GM23338 (cell line): ENCODE measurements around the gene CDKAL1. TPM values are rescaled to one million over a fixed set of nuclear protein-coding genes. Genes with fewer than 3 reads are reported as not detected.

Source experiments
- ATAC-seq: fragments of 200-7000 bp; cut with Tn5 transposase; 3 replicates; pipeline ENCODE4 v1.9.1; 2020
- DNase-seq: peaks from one replicate; pipeline ENCODE4 v3.0.0-alpha.2; 2015; ENCODE audit warnings: low spot score
- H2AFZ ChIP-seq: fragments of 200-600 bp; sonication (generic); 2 replicates; pipeline ENCODE4 v1.8.0; 2016; ENCODE audit warnings: antibody characterized with exemption, mild to moderate bottlenecking, moderate library complexity
- H3F3A ChIP-seq: fragments of 200-600 bp; sonication (generic); replicated peaks from 2 replicates; pipeline ENCODE4 v1.8.0; 2017; ENCODE audit warnings: antibody characterized with exemption, mixed run types, low read depth
- H3K27ac ChIP-seq: fragments of 200-600 bp; sonication (generic); 2 replicates; pipeline ENCODE4 v1.6.1; 2016; ENCODE audit warnings: low read depth
- H3K27me3 ChIP-seq: fragments of 200-600 bp; sonication (generic); 2 replicates; pipeline ENCODE4 v1.8.0; 2016; ENCODE audit warnings: mild to moderate bottlenecking, mixed run types, moderate library complexity; ENCODE audit not compliant: insufficient read depth
- H3K36me3 ChIP-seq: fragments of 200-600 bp; sonication (generic); 2 replicates; pipeline ENCODE4 v1.8.0; 2016; ENCODE audit warnings: mild to moderate bottlenecking; ENCODE audit not compliant: insufficient read depth
- H3K4me1 ChIP-seq: fragments of 200-600 bp; sonication (generic); 2 replicates; pipeline ENCODE4 v1.8.0; 2016; ENCODE audit warnings: mild to moderate bottlenecking, moderate library complexity; ENCODE audit not compliant: insufficient read depth
- H3K4me2 ChIP-seq: fragments of 200-600 bp; sonication (generic); 2 replicates; pipeline ENCODE4 v1.7.1; 2017; ENCODE audit warnings: mixed run types
- H3K4me3 ChIP-seq: fragments of 200-600 bp; sonication (generic); 2 replicates; pipeline ENCODE4 v1.6.1; 2016; ENCODE audit warnings: mixed run types
- H3K79me2 ChIP-seq: fragments of 200-600 bp; sonication (generic); replicated peaks from 2 replicates; pipeline ENCODE4 v1.8.0; 2017; ENCODE audit warnings: mild to moderate bottlenecking; ENCODE audit not compliant: insufficient read depth
- H3K9me2 ChIP-seq: fragments of 200-600 bp; sonication (generic); 2 replicates; pipeline ENCODE4 v1.8.0; 2017; ENCODE audit not compliant: insufficient read depth
- H4K20me1 ChIP-seq: fragments of 200-600 bp; sonication (generic); replicated peaks from 2 replicates; pipeline ENCODE4 v1.8.0; 2017; ENCODE audit warnings: mild to moderate bottlenecking; ENCODE audit not compliant: insufficient read depth
- H3K27ac Mint-ChIP-seq: 2 replicates; pipeline ENCODE4 v1.8.0; 2020; ENCODE audit warnings: inconsistent platforms, mild to moderate bottlenecking, moderate library complexity, mixed read lengths
- H3K27me3 Mint-ChIP-seq: 3 replicates; pipeline ENCODE4 v1.8.0; 2022; ENCODE audit warnings: low read depth, mild to moderate bottlenecking, moderate library complexity, mixed read lengths, inconsistent platforms; ENCODE audit not compliant: insufficient read depth, poor library complexity
- H3K36me3 Mint-ChIP-seq: 3 replicates; pipeline ENCODE4 v1.8.0; 2021; ENCODE audit warnings: low read depth, mild to moderate bottlenecking, inconsistent platforms, moderate library complexity, mixed read lengths
- H3K4me1 Mint-ChIP-seq: 3 replicates; pipeline ENCODE4 v1.8.0; 2020; ENCODE audit warnings: mild to moderate bottlenecking, inconsistent platforms, mixed read lengths
- H3K4me3 Mint-ChIP-seq: 3 replicates; pipeline ENCODE4 v1.8.0; 2021; ENCODE audit warnings: moderate library complexity, mild to moderate bottlenecking, inconsistent platforms, mixed read lengths
- H3K9me3 Mint-ChIP-seq: 3 replicates; pipeline ENCODE4 v1.8.0; 2020; ENCODE audit warnings: moderate library complexity, mild to moderate bottlenecking, inconsistent platforms, mixed read lengths
- CREB1 ChIP-seq: fragments of 250-450 bp; sonication (Bioruptor Pico); IDR thresholded peaks from 2 replicates; pipeline ENCODE4 v1.5.0; 2020; ENCODE audit warnings: low read depth, mild to moderate bottlenecking, moderate library complexity
- EZH2 ChIP-seq: fragments of 200-600 bp; sonication (generic); IDR thresholded peaks from one replicate; pipeline ENCODE4 v1.8.0; 2017; ENCODE audit warnings: antibody characterized with exemption, mild to moderate bottlenecking, low read depth; ENCODE audit not compliant: unreplicated experiment
- EZH2phosphoT487 ChIP-seq: fragments of 200-600 bp; sonication (generic); IDR thresholded peaks from one replicate; pipeline ENCODE4 v1.8.1; 2018; ENCODE audit warnings: antibody characterized with exemption; ENCODE audit not compliant: unreplicated experiment
- JUNB ChIP-seq: IDR thresholded peaks from one replicate; pipeline ENCODE4 v1.6.1; 2016; ENCODE audit warnings: antibody characterized with exemption; ENCODE audit not compliant: unreplicated experiment
- NANOG ChIP-seq: IDR thresholded peaks from 2 replicates; pipeline ENCODE4 v1.6.1; 2016; ENCODE audit warnings: antibody characterized with exemption, borderline replicate concordance
- POLR2AphosphoS5 ChIP-seq: IDR thresholded peaks from 2 replicates; pipeline ENCODE4 v1.6.1; 2016; ENCODE audit warnings: antibody characterized with exemption, low read depth
- STAT1 ChIP-seq: IDR thresholded peaks from one replicate; pipeline ENCODE4 v1.6.1; 2016; ENCODE audit warnings: antibody characterized with exemption; ENCODE audit not compliant: unreplicated experiment
- ZNF114 ChIP-seq: fragments of 250-450 bp; sonication (Bioruptor Pico); IDR thresholded peaks from 2 replicates; pipeline ENCODE4 v1.5.0; 2020; ENCODE audit warnings: mild to moderate bottlenecking, moderate library complexity
- ZNF331 ChIP-seq: fragments of 250-450 bp; sonication (Bioruptor Pico); IDR thresholded peaks from 2 replicates; pipeline ENCODE4 v1.5.0; 2020; ENCODE audit warnings: low read depth, mild to moderate bottlenecking, moderate library complexity
- polyA plus RNA-seq: library from polyadenylated mRNA; unstranded; fragments of >200 nt; fragmentation: Nextera tagmentation; extraction: Ambion mirVana; gene quantifications from 2 replicates; pipeline ENCODE4 v1.2.1, GENCODE V29; 2016
- total RNA-seq: library from RNA; depleted of rRNA; stranded (reverse); fragments of >200 nt; shearing (Covaris generic); gene quantifications from 2 replicates; pipeline ENCODE4 v1.2.3, GENCODE V29; 2014
- TF ChIP-seq, protein P1 (sequence below), 2 experiments: fragments of 200-600 bp in 1 of 2; sonication (generic) in 1 of 2; conservative IDR thresholded peaks; 2 replicates each; pipeline versions ENCODE4 v1.5.1 to v1.6.1; 2016 to 2017; ENCODE audit warnings: antibody characterized with exemption in 2 of 2, low read depth in 2 of 2, mild to moderate bottlenecking in 2 of 2, moderate library complexity in 1 of 2
- TF ChIP-seq, protein P2 (sequence below): IDR thresholded peaks from 2 replicates; pipeline ENCODE4 v1.6.1; 2016; ENCODE audit warnings: antibody characterized with exemption
- TF ChIP-seq, protein P3 (sequence below): IDR thresholded peaks from one replicate; pipeline ENCODE4 v1.6.1; 2018; ENCODE audit warnings: antibody characterized with exemption; ENCODE audit not compliant: unreplicated experiment
- TF ChIP-seq, protein P4 (sequence below): fragments of 250-450 bp; sonication (Bioruptor Pico); IDR thresholded peaks from 2 replicates; pipeline ENCODE4 v1.5.0; 2020; ENCODE audit warnings: mild to moderate bottlenecking, moderate library complexity

The CDKAL1 gene
- total and polyA plus RNA-seq, 2 experiments from 2014 or later, result 17.8 to 35.0 TPM

DNA sequence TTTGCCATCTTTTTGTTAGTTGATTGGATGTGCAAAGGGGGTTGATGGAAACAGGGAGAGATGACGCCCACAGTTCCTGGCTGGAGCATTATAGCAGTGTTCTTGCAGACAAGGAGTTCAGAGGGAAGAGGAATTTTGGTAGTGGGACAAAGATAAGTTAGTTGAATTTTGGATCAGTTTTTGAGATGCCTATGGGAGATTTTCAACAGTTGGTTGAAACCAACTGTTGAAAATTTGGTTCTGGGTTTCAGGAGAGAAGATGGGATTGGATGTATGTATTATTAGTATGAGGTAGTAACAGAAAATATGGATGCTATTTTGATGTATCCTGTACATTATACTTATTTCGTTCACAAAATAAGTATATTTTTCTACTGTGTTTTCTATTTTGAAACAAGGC is 274.2 kb downstream of the CDKAL1 start:
- ATAC-seq, result no peak
- Histone ChIP-seq H3K9me2 (no peaks in the 10 kb centered on the region), H3K36me3 (peaks cover 4% of the 10 kb centered on the region; the same call in 1 of the 2 replicates), H3K4me2 (no peak overlapping the region), H3K27ac (no peak overlapping the region), H3K4me1 (peaks cover 21% of the 10 kb centered on the region; the same call in 1 of the 2 replicates), H3K4me3 (no peak overlapping the region), H3F3A (no peaks in the 10 kb centered on the region), H4K20me1 (no peaks in the 10 kb centered on the region), H3K79me2 (no peaks in the 10 kb centered on the region), H3K27me3 (no peaks in the 10 kb centered on the region), H2AFZ (no peak overlapping the region)
- Mint-ChIP-seq H3K9me3 (peaks cover 10% of the 10 kb centered on the region; the same call in 2 of the 3 replicates), H3K27ac (no peak overlapping the region), H3K27me3 (peaks cover 2% of the 10 kb centered on the region), H3K4me3 (no peak overlapping the region), H3K4me1 (peaks cover 29% of the 10 kb centered on the region), H3K36me3 (peaks cover 17% of the 10 kb centered on the region)
- TF ChIP-seq NANOG (no peak), STAT1 (no peak), ZNF331 (no peak), JUNB (no peak), CREB1 (CRISPR knock-in tag) (no peak), POLR2AphosphoS5 (no peak), EZH2phosphoT487 (no peak), EZH2 (no peak), ZNF114 (CRISPR knock-in tag) (no peak)
- TF ChIP-seq, protein P1, sequence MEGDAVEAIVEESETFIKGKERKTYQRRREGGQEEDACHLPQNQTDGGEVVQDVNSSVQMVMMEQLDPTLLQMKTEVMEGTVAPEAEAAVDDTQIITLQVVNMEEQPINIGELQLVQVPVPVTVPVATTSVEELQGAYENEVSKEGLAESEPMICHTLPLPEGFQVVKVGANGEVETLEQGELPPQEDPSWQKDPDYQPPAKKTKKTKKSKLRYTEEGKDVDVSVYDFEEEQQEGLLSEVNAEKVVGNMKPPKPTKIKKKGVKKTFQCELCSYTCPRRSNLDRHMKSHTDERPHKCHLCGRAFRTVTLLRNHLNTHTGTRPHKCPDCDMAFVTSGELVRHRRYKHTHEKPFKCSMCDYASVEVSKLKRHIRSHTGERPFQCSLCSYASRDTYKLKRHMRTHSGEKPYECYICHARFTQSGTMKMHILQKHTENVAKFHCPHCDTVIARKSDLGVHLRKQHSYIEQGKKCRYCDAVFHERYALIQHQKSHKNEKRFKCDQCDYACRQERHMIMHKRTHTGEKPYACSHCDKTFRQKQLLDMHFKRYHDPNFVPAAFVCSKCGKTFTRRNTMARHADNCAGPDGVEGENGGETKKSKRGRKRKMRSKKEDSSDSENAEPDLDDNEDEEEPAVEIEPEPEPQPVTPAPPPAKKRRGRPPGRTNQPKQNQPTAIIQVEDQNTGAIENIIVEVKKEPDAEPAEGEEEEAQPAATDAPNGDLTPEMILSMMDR (conservative IDR thresholded peaks at IDR 0.05; ENCODE audit: low read depth in 2 of 2), result no peak
- TF ChIP-seq, protein P2, sequence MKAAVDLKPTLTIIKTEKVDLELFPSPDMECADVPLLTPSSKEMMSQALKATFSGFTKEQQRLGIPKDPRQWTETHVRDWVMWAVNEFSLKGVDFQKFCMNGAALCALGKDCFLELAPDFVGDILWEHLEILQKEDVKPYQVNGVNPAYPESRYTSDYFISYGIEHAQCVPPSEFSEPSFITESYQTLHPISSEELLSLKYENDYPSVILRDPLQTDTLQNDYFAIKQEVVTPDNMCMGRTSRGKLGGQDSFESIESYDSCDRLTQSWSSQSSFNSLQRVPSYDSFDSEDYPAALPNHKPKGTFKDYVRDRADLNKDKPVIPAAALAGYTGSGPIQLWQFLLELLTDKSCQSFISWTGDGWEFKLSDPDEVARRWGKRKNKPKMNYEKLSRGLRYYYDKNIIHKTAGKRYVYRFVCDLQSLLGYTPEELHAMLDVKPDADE, result no peak
- TF ChIP-seq, protein P3, sequence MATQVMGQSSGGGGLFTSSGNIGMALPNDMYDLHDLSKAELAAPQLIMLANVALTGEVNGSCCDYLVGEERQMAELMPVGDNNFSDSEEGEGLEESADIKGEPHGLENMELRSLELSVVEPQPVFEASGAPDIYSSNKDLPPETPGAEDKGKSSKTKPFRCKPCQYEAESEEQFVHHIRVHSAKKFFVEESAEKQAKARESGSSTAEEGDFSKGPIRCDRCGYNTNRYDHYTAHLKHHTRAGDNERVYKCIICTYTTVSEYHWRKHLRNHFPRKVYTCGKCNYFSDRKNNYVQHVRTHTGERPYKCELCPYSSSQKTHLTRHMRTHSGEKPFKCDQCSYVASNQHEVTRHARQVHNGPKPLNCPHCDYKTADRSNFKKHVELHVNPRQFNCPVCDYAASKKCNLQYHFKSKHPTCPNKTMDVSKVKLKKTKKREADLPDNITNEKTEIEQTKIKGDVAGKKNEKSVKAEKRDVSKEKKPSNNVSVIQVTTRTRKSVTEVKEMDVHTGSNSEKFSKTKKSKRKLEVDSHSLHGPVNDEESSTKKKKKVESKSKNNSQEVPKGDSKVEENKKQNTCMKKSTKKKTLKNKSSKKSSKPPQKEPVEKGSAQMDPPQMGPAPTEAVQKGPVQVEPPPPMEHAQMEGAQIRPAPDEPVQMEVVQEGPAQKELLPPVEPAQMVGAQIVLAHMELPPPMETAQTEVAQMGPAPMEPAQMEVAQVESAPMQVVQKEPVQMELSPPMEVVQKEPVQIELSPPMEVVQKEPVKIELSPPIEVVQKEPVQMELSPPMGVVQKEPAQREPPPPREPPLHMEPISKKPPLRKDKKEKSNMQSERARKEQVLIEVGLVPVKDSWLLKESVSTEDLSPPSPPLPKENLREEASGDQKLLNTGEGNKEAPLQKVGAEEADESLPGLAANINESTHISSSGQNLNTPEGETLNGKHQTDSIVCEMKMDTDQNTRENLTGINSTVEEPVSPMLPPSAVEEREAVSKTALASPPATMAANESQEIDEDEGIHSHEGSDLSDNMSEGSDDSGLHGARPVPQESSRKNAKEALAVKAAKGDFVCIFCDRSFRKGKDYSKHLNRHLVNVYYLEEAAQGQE, result no peak
- TF ChIP-seq, protein P4, sequence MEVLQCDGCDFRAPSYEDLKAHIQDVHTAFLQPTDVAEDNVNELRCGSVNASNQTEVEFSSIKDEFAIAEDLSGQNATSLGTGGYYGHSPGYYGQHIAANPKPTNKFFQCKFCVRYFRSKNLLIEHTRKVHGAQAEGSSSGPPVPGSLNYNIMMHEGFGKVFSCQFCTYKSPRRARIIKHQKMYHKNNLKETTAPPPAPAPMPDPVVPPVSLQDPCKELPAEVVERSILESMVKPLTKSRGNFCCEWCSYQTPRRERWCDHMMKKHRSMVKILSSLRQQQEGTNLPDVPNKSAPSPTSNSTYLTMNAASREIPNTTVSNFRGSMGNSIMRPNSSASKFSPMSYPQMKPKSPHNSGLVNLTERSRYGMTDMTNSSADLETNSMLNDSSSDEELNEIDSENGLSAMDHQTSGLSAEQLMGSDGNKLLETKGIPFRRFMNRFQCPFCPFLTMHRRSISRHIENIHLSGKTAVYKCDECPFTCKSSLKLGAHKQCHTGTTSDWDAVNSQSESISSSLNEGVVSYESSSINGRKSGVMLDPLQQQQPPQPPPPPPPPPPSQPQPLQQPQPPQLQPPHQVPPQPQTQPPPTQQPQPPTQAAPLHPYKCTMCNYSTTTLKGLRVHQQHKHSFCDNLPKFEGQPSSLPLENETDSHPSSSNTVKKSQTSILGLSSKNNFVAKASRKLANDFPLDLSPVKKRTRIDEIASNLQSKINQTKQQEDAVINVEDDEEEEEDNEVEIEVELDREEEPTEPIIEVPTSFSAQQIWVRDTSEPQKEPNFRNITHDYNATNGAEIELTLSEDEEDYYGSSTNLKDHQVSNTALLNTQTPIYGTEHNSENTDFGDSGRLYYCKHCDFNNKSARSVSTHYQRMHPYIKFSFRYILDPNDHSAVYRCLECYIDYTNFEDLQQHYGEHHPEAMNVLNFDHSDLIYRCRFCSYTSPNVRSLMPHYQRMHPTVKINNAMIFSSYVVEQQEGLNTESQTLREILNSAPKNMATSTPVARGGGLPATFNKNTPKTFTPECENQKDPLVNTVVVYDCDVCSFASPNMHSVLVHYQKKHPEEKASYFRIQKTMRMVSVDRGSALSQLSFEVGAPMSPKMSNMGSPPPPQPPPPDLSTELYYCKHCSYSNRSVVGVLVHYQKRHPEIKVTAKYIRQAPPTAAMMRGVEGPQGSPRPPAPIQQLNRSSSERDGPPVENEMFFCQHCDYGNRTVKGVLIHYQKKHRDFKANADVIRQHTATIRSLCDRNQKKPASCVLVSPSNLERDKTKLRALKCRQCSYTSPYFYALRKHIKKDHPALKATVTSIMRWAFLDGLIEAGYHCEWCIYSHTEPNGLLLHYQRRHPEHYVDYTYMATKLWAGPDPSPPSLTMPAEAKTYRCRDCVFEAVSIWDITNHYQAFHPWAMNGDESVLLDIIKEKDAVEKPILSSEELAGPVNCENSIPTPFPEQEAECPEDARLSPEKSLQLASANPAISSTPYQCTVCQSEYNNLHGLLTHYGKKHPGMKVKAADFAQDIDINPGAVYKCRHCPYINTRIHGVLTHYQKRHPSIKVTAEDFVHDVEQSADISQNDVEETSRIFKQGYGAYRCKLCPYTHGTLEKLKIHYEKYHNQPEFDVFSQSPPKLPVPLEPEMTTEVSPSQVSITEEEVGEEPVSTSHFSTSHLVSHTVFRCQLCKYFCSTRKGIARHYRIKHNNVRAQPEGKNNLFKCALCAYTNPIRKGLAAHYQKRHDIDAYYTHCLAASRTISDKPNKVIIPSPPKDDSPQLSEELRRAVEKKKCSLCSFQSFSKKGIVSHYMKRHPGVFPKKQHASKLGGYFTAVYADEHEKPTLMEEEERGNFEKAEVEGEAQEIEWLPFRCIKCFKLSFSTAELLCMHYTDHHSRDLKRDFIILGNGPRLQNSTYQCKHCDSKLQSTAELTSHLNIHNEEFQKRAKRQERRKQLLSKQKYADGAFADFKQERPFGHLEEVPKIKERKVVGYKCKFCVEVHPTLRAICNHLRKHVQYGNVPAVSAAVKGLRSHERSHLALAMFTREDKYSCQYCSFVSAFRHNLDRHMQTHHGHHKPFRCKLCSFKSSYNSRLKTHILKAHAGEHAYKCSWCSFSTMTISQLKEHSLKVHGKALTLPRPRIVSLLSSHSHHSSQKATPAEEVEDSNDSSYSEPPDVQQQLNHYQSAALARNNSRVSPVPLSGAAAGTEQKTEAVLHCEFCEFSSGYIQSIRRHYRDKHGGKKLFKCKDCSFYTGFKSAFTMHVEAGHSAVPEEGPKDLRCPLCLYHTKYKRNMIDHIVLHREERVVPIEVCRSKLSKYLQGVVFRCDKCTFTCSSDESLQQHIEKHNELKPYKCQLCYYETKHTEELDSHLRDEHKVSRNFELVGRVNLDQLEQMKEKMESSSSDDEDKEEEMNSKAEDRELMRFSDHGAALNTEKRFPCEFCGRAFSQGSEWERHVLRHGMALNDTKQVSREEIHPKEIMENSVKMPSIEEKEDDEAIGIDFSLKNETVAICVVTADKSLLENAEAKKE (CRISPR knock-in tag), result no peak
- DNase-seq, result no peak
